Endodermal cell (in vitro differentiated cells): Measurements from ENCODE around the gene MAP7D2. TPM values are rescaled to one million over a fixed set of nuclear protein-coding genes. Genes with fewer than 3 reads are reported as not detected.

Experiments used
- DNase-seq: peaks from one replicate; pipeline ENCODE4 v3.0.0-alpha.2; 2017
- H3K27ac ChIP-seq: 2 replicates; pipeline ENCODE4 v1.5.1; 2013; ENCODE audit warnings: mild to moderate bottlenecking, low read depth, low read length, moderate library complexity
- H3K27me3 ChIP-seq: 2 replicates; pipeline ENCODE4 v1.6.1; 2013; ENCODE audit warnings: mild to moderate bottlenecking, low read length, moderate library complexity; ENCODE audit not compliant: insufficient read depth, control insufficient read depth, poor library complexity, severe bottlenecking
- H3K36me3 ChIP-seq: 2 replicates; pipeline ENCODE4 v1.7.0; 2013; ENCODE audit warnings: mild to moderate bottlenecking, low read length, moderate library complexity; ENCODE audit not compliant: control insufficient read depth, insufficient read depth
- H3K4me1 ChIP-seq: one replicate; pipeline ENCODE4 v1.7.0; 2013; ENCODE audit warnings: low read length; ENCODE audit not compliant: control insufficient read depth, insufficient read depth
- H3K4me3 ChIP-seq: 2 replicates; pipeline ENCODE4 v1.5.1; 2013; ENCODE audit warnings: mild to moderate bottlenecking, low read length, moderate library complexity
- H3K9ac ChIP-seq: 2 replicates; pipeline ENCODE4 v1.6.1; 2013; ENCODE audit warnings: mild to moderate bottlenecking, low read length, moderate library complexity; ENCODE audit not compliant: poor library complexity, severe bottlenecking; ENCODE audit errors: extremely low read depth
- H3K9me3 ChIP-seq: 2 replicates; pipeline ENCODE4 v1.6.1; 2013; ENCODE audit warnings: mild to moderate bottlenecking, low read length, moderate library complexity; ENCODE audit not compliant: control insufficient read depth
- H3K27ac Mint-ChIP-seq: 2 replicates; pipeline ENCODE4 v1.8.0; 2020; ENCODE audit warnings: mixed read lengths
- H3K27me3 Mint-ChIP-seq: 2 replicates; pipeline ENCODE4 v1.8.0; 2021; ENCODE audit warnings: mild to moderate bottlenecking, mixed read lengths; ENCODE audit not compliant: insufficient read depth
- H3K36me3 Mint-ChIP-seq: 2 replicates; pipeline ENCODE4 v1.8.0; 2020; ENCODE audit warnings: low read depth, mixed read lengths
- H3K4me1 Mint-ChIP-seq: 2 replicates; pipeline ENCODE4 v1.8.0; 2020; ENCODE audit warnings: mixed read lengths
- H3K4me3 Mint-ChIP-seq: 2 replicates; pipeline ENCODE4 v1.8.0; 2020; ENCODE audit warnings: mild to moderate bottlenecking, moderate library complexity, mixed read lengths
- H3K9me3 Mint-ChIP-seq: 2 replicates; pipeline ENCODE4 v1.8.0; 2020; ENCODE audit warnings: mild to moderate bottlenecking, mixed read lengths
- WGBS, 2 experiments: methylation state at CpG; one replicate each; pipeline versions ENCODE4 v1.1.5 to v1.1.7; 2013; ENCODE audit warnings: missing lambda C conversion rate in 2 of 2, mixed read lengths in 1 of 2; ENCODE audit not compliant: insufficient coverage in 1 of 2, insufficient read length in 1 of 2; 5-methylcytosine and 5-hydroxymethylcytosine counted together
- total RNA-seq, 2 donors: library from RNA; stranded (reverse); fragmentation: NEBNext Ultra II Directional in 1 of 2; extraction: Animal tissue kit (Norgen Biotek cat#: 25700) in 1 of 2; gene quantifications; 2 replicates in 1 of 2; 3 replicates in 1 of 2; pipeline ENCODE4 v1.2.1, GENCODE V29; 2021
- TF ChIP-seq, protein P1 (sequence below): fragments of 200-600 bp; sonication (generic); conservative IDR thresholded peaks from 2 replicates; pipeline ENCODE4 v1.5.0; 2021; ENCODE audit warnings: antibody characterized with exemption, mild to moderate bottlenecking

Gene MAP7D2
- total RNA-seq, 2 donors from 2014 or later, result 1.5 to 1.9 TPM

- H3K4me3 ChIP-seq, result no peak overlapping the region
- Mint-ChIP-seq H3K4me3 (no peak overlapping the region), H3K4me1 (no peaks in the 10 kb centered on the region), H3K36me3 (no peaks in the 10 kb centered on the region), H3K27ac (no peak overlapping the region), H3K9me3 (peaks cover 66% of the 10 kb centered on the region), H3K27me3 (no peaks in the 10 kb centered on the region)
- no peaks in the 10 kb centered on the region for H3K9me3 ChIP-seq
- no peaks in the 10 kb centered on the region for H3K27me3 ChIP-seq
- no peak overlapping the region for H3K9ac ChIP-seq
- no peaks in the 10 kb centered on the region for H3K4me1 ChIP-seq
- no peaks in the 10 kb centered on the region for H3K36me3 ChIP-seq
- no peak overlapping the region for H3K27ac ChIP-seq
- TF ChIP-seq, protein P1, sequence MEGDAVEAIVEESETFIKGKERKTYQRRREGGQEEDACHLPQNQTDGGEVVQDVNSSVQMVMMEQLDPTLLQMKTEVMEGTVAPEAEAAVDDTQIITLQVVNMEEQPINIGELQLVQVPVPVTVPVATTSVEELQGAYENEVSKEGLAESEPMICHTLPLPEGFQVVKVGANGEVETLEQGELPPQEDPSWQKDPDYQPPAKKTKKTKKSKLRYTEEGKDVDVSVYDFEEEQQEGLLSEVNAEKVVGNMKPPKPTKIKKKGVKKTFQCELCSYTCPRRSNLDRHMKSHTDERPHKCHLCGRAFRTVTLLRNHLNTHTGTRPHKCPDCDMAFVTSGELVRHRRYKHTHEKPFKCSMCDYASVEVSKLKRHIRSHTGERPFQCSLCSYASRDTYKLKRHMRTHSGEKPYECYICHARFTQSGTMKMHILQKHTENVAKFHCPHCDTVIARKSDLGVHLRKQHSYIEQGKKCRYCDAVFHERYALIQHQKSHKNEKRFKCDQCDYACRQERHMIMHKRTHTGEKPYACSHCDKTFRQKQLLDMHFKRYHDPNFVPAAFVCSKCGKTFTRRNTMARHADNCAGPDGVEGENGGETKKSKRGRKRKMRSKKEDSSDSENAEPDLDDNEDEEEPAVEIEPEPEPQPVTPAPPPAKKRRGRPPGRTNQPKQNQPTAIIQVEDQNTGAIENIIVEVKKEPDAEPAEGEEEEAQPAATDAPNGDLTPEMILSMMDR, result no peak
- 45% methylated on average over 4 of the region's 4 CpGs; no CpG with 5 or more reads in 1 of the 2 experiments for WGBS, 2 experiments
- peak; percentile 47 for DNase-seq
Measured at GRCh38 chrX:20001588-20001987, 115.1 kb downstream of the MAP7D2 start.

- no peaks in the 10 kb centered on the region for H3K36me3 ChIP-seq
- Mint-ChIP-seq H3K4me3 (peak overlapping the region; percentile 68), H3K9me3 (peaks cover 36% of the 10 kb centered on the region), H3K27me3 (no peaks in the 10 kb centered on the region), H3K27ac (peak overlapping the region; percentile 61), H3K36me3 (no peaks in the 10 kb centered on the region), H3K4me1 (peaks cover 2% of the 10 kb centered on the region)
- no peak overlapping the region for H3K27ac ChIP-seq
- DNase-seq, result no peak
- 75 to 89% methylated on average over 4 to 6 of the region's 6 CpGs for WGBS, 2 experiments
- no peaks in the 10 kb centered on the region for H3K27me3 ChIP-seq
- H3K4me1 ChIP-seq, result no peaks in the 10 kb centered on the region
- TF ChIP-seq, protein P1, result no peak
- H3K9me3 ChIP-seq, result no peaks in the 10 kb centered on the region
- H3K9ac ChIP-seq, result no peak overlapping the region
- no peak overlapping the region for H3K4me3 ChIP-seq
Measured at GRCh38 chrX:19991350-19991718, 125.4 kb downstream of the MAP7D2 start.

GRCh38 chrX:19990556-19991349 lies 126.0 kb downstream of the MAP7D2 start, which contains the start of gene BCLAF3:
TSS of gene BCLAF3 (minus strand) at chrX:19991061. CDS start at chrX:19970264, 20,797 bp downstream.
- H3K9me3 ChIP-seq, result no peaks in the 10 kb centered on the region
- peaks cover 3% of the 10 kb centered on the region for H3K4me1 Mint-ChIP-seq
- WGBS, 2 experiments, result 0% methylated on average over 4 to 76 of the region's 103 CpGs
- H3K27ac Mint-ChIP-seq, result peak within 1 kb of the TSS; percentile 61
- no peaks in the 10 kb centered on the region for H3K4me1 ChIP-seq
- peak; percentile 95 for DNase-seq
- H3K36me3 Mint-ChIP-seq, result peaks cover under 1% of the 10 kb centered on the region
- peak within 1 kb of the TSS; percentile 11 for H3K9ac ChIP-seq
- H3K4me3 ChIP-seq, result peak within 1 kb of the TSS; percentile 85
- peak within 1 kb of the TSS; percentile 68 for H3K4me3 Mint-ChIP-seq
- no peaks in the 10 kb centered on the region for H3K27me3 Mint-ChIP-seq
- TF ChIP-seq, protein P1, result peak; percentile 83
- no peaks in the 10 kb centered on the region for H3K36me3 ChIP-seq
- H3K27ac ChIP-seq, result no peak within 1 kb of the TSS
- no peaks in the 10 kb centered on the region for H3K27me3 ChIP-seq
- H3K9me3 Mint-ChIP-seq, result peaks cover 34% of the 10 kb centered on the region
